ENCODE measurements around the gene STARD13.
"Not testable (repeated sequence)": the region's sequence is repeated elsewhere in the genome, so short reads cannot be mapped to it uniquely, and the experiment has no call there.

STARD13 gene

DNA sequence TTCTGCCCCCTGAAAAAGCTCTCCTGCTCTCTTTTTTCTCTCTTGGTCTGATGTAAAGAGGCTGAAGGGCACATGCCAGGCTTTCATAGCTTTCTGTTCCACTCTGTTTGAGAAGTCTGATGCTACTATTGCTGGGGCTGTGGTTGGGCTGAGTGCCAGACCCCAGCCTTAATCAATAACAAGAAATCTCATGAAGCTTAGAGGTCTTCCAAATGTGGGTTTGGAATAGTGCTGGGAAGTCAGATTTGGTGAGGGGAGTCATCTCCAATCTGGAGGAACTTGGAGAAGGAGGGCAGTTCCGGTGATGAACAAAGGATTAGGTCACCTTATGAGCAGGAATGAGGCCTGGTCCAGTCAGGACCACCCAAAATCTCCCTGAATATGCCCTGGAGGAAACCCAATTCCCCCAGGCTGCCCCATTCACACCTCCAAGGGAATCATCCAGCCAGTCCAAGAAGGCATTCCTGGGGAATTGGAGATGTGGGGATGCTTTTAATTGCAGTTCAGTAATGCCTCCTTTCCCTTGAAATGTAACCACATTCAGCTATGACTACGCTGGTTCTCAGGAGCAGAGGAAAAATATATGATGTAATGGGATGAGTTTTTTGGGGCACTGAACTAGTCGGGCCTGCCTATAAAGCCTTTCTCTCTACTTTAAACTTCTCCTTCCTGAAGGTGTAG is 102.0 kb downstream of the STARD13 start:
- TF ChIP-seq, protein P1, sequence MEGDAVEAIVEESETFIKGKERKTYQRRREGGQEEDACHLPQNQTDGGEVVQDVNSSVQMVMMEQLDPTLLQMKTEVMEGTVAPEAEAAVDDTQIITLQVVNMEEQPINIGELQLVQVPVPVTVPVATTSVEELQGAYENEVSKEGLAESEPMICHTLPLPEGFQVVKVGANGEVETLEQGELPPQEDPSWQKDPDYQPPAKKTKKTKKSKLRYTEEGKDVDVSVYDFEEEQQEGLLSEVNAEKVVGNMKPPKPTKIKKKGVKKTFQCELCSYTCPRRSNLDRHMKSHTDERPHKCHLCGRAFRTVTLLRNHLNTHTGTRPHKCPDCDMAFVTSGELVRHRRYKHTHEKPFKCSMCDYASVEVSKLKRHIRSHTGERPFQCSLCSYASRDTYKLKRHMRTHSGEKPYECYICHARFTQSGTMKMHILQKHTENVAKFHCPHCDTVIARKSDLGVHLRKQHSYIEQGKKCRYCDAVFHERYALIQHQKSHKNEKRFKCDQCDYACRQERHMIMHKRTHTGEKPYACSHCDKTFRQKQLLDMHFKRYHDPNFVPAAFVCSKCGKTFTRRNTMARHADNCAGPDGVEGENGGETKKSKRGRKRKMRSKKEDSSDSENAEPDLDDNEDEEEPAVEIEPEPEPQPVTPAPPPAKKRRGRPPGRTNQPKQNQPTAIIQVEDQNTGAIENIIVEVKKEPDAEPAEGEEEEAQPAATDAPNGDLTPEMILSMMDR (IDR thresholded peaks at IDR 0.05) = no peak
- DNase-seq (ENCODE audit: low spot score) = no peak
- peak overlapping the region in 1 of 2 donors; percentile 38 for H3K27ac ChIP-seq
- no peak overlapping the region for H3K4me3 ChIP-seq

DNA sequence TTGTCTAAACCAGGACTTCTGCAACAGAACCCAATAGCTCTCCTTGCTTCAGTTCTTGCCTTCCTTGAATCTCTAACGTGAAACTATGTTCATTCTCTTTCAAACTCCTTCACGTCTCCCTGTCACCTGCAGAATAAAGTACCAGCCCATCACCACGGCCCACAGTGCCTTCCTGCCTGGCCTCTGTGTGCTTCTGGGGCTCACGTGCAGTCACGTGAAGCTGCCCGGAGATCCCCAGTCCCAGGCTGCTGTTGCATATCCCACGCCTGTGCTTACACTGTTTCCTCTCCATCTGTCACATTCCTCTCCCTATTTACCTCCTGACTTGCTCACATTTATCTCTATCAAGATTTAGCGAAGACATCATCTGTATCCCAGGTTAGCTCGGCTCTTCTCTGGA is 102.8 kb downstream of the STARD13 start:
- Histone ChIP-seq H3K27ac (no peak overlapping the region), H3K4me3 (no peak overlapping the region)
- DNase-seq (ENCODE audit: low spot score) = no peak
- TF ChIP-seq, protein P1 (IDR thresholded peaks at IDR 0.05) = no peak

DNA sequence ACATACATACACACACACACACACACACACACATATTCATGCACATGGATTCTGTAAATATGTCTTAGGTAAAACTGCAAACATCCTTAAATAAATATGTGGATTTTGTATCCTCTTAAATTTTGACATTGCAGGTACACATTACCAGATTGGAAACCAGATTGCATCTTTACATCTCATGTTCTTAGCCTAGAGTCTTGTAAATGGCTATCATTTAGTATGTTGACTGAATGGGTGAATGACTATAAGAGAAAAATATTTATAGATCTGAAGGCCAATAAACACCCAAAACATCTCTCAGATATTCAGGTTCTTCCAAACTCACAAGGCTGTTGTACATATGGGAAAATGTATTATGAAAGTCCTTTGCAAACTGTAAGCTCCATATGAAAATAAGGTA is 104.3 kb downstream of the STARD13 start:
- H3K27ac ChIP-seq = no peak overlapping the region
- TF ChIP-seq, protein P1 (IDR thresholded peaks at IDR 0.05) = no peak

DNA sequence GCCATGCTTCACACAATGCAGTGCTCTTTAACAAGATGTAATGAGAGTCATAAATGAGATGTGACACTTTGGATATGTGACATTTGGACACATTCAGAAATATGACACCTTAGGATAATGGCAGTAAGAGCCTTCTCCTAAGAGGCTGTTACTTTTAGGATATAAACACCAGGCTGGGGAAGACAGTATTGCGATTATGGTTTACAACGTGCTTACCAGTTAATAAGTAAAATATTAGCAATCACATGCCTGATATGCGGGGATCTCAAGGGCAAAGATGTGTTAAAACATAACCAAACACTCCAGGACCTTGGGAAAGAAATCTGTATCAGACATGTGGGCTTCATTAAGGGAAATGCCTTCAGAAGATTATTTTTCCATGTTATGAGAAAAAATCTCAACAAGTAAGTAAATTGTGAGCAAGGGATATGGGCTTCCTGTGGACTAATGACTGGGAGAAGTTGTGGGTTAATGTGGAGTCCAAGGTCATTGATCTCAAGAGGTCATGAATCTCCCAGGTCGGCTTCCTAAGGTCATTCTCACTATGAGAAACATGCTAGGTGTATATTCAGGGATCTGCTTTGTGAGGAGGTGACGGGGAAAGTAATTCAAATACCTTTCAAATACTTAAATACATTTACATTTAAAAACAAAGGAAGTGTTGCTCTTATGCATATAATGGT is 105.3 kb downstream of the STARD13 start:
- TF ChIP-seq, protein P1 (IDR thresholded peaks at IDR 0.05) = no peak
- Histone ChIP-seq H3K27ac (no peak overlapping the region), H3K4me3 (no peak overlapping the region)
- no peak for DNase-seq (ENCODE audit: low spot score)

More for the DNA sequence above, 104.3 kb downstream of the STARD13 start:
- H3K4me3 ChIP-seq = no peak overlapping the region
- DNase-seq (ENCODE audit: low spot score) = no peak

DNA sequence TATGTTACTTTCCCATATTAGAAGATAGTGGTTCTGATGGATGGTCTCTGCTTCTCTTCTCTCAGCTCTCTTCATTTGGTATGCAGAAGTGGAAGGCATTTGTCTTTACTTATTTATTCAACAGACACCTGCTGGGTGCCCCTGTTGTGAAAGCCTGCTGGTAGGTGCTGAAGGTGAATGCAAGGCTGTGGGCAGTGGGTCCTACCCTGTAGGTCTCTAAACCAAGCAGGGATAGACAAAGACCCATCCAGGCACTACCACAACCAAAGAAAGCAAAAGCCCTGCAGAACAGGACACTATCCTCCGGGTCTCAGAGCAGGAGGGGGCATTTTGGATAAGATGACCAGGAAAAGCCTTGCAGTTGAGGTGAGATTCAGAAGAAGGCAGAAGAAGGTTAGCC is 106.1 kb downstream of the STARD13 start:
- TF ChIP-seq, protein P1 (IDR thresholded peaks at IDR 0.05) = no peak
- DNase-seq (ENCODE audit: low spot score) = no peak
- H3K27ac ChIP-seq = no peak overlapping the region
- no peak overlapping the region for H3K4me3 ChIP-seq

DNA sequence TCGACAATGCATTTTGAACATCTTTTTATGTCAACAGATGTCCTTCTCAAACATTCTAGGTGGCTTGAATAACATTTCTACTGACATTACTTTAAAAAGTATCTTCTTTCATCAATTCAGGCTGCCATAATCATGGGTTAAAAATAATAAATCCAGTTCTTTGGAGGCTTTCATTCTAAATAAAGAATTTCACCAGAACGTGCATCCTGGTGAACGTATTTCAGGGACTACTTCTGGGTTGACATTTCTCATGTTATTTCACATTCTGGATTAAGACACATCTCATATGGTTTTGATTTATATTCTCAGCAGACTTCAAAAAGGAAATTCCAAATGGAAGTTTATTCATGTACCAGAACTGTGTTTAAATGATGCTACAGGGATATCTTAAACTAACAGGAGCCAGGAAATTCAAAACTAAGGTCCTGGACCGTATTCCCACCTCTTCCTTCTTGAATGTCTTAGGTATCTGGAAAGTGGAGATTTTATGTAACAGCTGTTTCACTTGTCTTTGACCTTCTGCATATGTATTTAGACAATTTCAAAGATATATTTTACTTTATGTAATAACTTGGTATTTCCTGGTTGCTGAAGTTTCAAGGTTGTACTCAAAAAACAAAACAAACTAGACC is 107.2 kb downstream of the STARD13 start:
- no peak overlapping the region for H3K27ac ChIP-seq
- no peak overlapping the region for H3K4me3 ChIP-seq
- TF ChIP-seq, protein P1 (IDR thresholded peaks at IDR 0.05) = no peak
- DNase-seq (ENCODE audit: low spot score) = no peak

DNA sequence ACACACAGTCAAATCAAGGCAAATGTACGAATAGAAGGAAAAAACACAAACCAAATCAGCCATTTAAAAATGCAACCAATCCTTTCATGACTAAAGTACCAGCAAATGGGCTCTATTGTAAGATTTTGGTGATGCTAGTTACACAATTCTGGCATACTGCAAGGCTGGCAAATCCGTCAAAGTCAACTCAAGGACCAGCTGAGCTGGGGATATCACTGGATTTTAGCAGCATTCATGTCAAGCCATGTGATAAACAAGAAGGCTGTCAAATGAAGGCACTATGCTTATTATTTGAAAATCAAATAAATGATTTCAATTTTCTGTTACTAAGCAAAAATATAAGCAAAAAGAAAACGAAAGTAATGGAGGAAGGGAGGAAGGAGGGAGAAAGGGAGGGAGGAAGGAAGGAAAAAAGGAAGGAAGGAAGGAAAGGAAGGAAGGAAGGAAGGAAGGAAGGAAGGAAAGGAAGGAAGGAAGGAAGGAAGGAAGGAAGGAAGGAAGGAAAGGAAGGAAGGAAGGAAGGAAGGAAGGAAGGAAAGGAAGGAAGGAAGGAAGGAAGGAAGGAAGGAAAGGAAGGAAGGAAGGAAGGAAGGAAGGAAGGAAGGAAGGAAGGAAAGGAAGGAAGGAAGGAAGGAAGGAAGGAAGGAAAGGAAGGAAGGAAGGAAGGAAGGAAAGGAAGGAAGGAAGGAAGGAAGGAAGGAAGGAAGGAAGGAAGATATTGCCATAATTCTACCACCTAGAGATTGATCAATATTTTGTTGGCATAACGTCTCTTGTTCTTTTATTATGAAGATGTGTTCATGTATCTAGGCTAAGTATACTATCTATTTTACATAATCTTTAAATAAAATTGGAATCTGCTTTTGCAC is 108.0 kb downstream of the STARD13 start:
- DNase-seq (ENCODE audit: low spot score); H3K27ac ChIP-seq; H3K4me3 ChIP-seq: not testable (repeated sequence)
